Parietal lobe (tissue), 1 donor: ENCODE data around the gene OR4K1. TPM values are rescaled to one million over a fixed set of nuclear protein-coding genes. Genes with fewer than 3 reads are reported as not detected.

Experiments used
- total RNA-seq: library from RNA; depleted of rRNA; stranded (reverse); fragments of >200 nt; gene quantifications from one replicate; pipeline ENCODE4 v1.2.3, GENCODE V29; 2014

OR4K1 gene, protein sequence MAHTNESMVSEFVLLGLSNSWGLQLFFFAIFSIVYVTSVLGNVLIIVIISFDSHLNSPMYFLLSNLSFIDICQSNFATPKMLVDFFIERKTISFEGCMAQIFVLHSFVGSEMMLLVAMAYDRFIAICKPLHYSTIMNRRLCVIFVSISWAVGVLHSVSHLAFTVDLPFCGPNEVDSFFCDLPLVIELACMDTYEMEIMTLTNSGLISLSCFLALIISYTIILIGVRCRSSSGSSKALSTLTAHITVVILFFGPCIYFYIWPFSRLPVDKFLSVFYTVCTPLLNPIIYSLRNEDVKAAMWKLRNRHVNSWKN
- total RNA-seq = not detected

GRCh38 chr14:19930617-19931016 is at the start of gene OR4K1:
TSS of gene OR4K1 (plus strand) at chr14:19930917. CDS start at chr14:19935667, 4,750 bp downstream.

GRCh38 chr14:19920021-19920657 is 10.6 kb upstream of the OR4K1 start, which contains the start of gene OR4K5:
TSS of gene OR4K5 (plus strand) at chr14:19920607. CDS start at chr14:19920607, 0 bp downstream.

DNA sequence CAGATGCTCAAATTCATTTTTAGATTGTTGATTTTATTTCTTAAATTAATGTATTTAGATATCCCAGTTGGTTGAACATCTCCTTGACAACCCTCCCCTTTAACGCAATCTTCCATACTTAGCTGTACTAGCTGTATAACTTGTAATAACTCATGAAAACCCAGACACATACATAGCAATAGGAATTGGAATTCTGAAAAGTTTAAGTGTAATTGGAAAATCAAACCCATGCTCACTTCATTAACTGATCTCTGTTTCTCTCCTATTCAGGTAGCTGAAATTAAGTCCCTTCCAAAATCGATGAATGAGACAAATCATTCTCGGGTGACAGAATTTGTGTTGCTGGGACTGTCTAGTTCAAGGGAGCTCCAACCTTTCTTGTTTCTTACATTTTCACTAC is 44.6 kb downstream of the OR4K1 start, which contains the start of gene OR4K15:
OR4K15 (plus strand) TSS at position 301 of the 400 bp plus-strand sequence; CDS start at position 301, 0 bp downstream.

Other genes starting within 250 kb of the OR4K1 start
- gene OR11H2, start 217.0 kb upstream of the OR4K1 start, total RNA-seq = not detected
- gene OR4Q3, start 187.3 kb upstream of the OR4K1 start, total RNA-seq = not detected
- gene OR4M1, start 157.4 kb upstream of the OR4K1 start, total RNA-seq = not detected
- gene OR4N2, start 127.1 kb upstream of the OR4K1 start, total RNA-seq = not detected
- gene OR4K2, start 55.8 kb upstream of the OR4K1 start, total RNA-seq = not detected
- gene OR4K5, start 10.3 kb upstream of the OR4K1 start, total RNA-seq = not detected
- gene OR4K15, start 44.7 kb downstream of the OR4K1 start, total RNA-seq = not detected
- gene OR4Q2, start 71.2 kb downstream of the OR4K1 start, total RNA-seq = not detected
- gene OR4K14, start 88.4 kb downstream of the OR4K1 start, total RNA-seq = not detected
- gene OR4K13, start 105.1 kb downstream of the OR4K1 start, total RNA-seq = not detected
- not detected for gene OR4L1, start 129.1 kb downstream of the OR4K1 start, total RNA-seq
- gene OR4K17, start 179.8 kb downstream of the OR4K1 start, total RNA-seq = not detected
- gene OR4N5, start 207.9 kb downstream of the OR4K1 start, total RNA-seq = not detected